SK-N-SH treated with all-trans-retinoic acid at 6 μM for 48 hours (cell line): ENCODE data around the gene CPSF2.

Experiments
- ATAC-seq: fragments of 200-7000 bp; cut with Tn5 transposase; 3 replicates; pipeline ENCODE4 v1.9.1; 2020; ENCODE audit warnings: mild to moderate bottlenecking, moderate library complexity
- ARNTL ChIP-seq: fragments of 450-650 bp; formaldehyde crosslinking; IDR thresholded peaks from 2 replicates; pipeline ENCODE4 v1.5.0; 2020; ENCODE audit warnings: low read depth, mild to moderate bottlenecking, moderate library complexity, borderline replicate concordance
- BACH2 ChIP-seq: fragments of 250-450 bp; sonication (Bioruptor Pico); IDR thresholded peaks from 2 replicates; pipeline ENCODE4 v1.9.0; 2021; ENCODE audit warnings: mild to moderate bottlenecking, borderline replicate concordance
- CREB5 ChIP-seq: fragments of 250-450 bp; sonication (Bioruptor Pico); IDR thresholded peaks from 2 replicates; pipeline ENCODE4 v1.5.1; 2020; ENCODE audit warnings: low read depth, mild to moderate bottlenecking, moderate library complexity
- CSDC2 ChIP-seq: fragments of 250-450 bp; sonication (Bioruptor Pico); IDR thresholded peaks from 2 replicates; pipeline ENCODE4 v1.5.0; 2020; ENCODE audit warnings: mild to moderate bottlenecking, moderate library complexity
- CSRNP3 ChIP-seq: fragments of 250-450 bp; sonication (Bioruptor Pico); IDR thresholded peaks from 2 replicates; pipeline ENCODE4 v1.5.1; 2021; ENCODE audit warnings: mild to moderate bottlenecking, moderate library complexity
- ESRRG ChIP-seq: fragments of 250-450 bp; sonication (Bioruptor Pico); IDR thresholded peaks from 2 replicates; pipeline ENCODE4 v1.6.1; 2021; ENCODE audit warnings: mild to moderate bottlenecking
- GLIS3 ChIP-seq: fragments of 250-450 bp; sonication (Bioruptor Pico); IDR thresholded peaks from 2 replicates; pipeline ENCODE4 v1.5.0; 2020; ENCODE audit warnings: mild to moderate bottlenecking, moderate library complexity
- ISL1 ChIP-seq: fragments of 250-450 bp; sonication (Bioruptor Pico); IDR thresholded peaks from 2 replicates; pipeline ENCODE4 v2.1.2; 2022; ENCODE audit warnings: mild to moderate bottlenecking, moderate library complexity
- OSR1 ChIP-seq: fragments of 250-450 bp; sonication (Bioruptor Pico); IDR thresholded peaks from 2 replicates; pipeline ENCODE4 v1.8.0; 2022; ENCODE audit warnings: moderate library complexity, mild to moderate bottlenecking, inconsistent platforms
- PPARA ChIP-seq: fragments of 250-450 bp; sonication (Bioruptor Pico); IDR thresholded peaks from 2 replicates; pipeline ENCODE4 v1.5.0; 2020; ENCODE audit warnings: mild to moderate bottlenecking, borderline replicate concordance
- RARB ChIP-seq: fragments of 250-450 bp; sonication (Bioruptor Pico); IDR thresholded peaks from 2 replicates; pipeline ENCODE4 v1.8.0; 2021; ENCODE audit warnings: mild to moderate bottlenecking, moderate library complexity
- TOX ChIP-seq: fragments of 250-450 bp; sonication (Bioruptor Pico); IDR thresholded peaks from 2 replicates; pipeline ENCODE4 v1.8.0; 2021; ENCODE audit warnings: mild to moderate bottlenecking, moderate library complexity, borderline replicate concordance
- ZC3H10 ChIP-seq: fragments of 250-450 bp; sonication (Bioruptor Pico); IDR thresholded peaks from 2 replicates; pipeline ENCODE4 v1.5.1; 2021; ENCODE audit warnings: mild to moderate bottlenecking, moderate library complexity
- ZFP3 ChIP-seq: fragments of 250-450 bp; sonication (Bioruptor Pico); IDR thresholded peaks from 2 replicates; pipeline ENCODE4 v1.5.0; 2020; ENCODE audit warnings: mild to moderate bottlenecking, moderate library complexity
- ZFP30 ChIP-seq: fragments of 450-650 bp; formaldehyde crosslinking; IDR thresholded peaks from 2 replicates; pipeline ENCODE4 v1.5.0; 2022; ENCODE audit warnings: mild to moderate bottlenecking, moderate library complexity
- ZNF565 ChIP-seq: fragments of 450-650 bp; formaldehyde crosslinking; conservative IDR thresholded peaks from 2 replicates; pipeline ENCODE4 v1.5.0; 2020; ENCODE audit warnings: low read depth, mild to moderate bottlenecking, moderate library complexity
- ZNF8 ChIP-seq: fragments of 450-650 bp; formaldehyde crosslinking; IDR thresholded peaks from 2 replicates; pipeline ENCODE4 v1.5.0; 2020; ENCODE audit warnings: mild to moderate bottlenecking, moderate library complexity
- TF ChIP-seq, protein P1 (sequence below): fragments of 250-450 bp; sonication (Bioruptor Pico); IDR thresholded peaks from 2 replicates; pipeline ENCODE4 v1.8.0; 2021; ENCODE audit warnings: low read depth, mild to moderate bottlenecking, moderate library complexity, borderline replicate concordance
- TF ChIP-seq, protein P2 (sequence below): fragments of 250-450 bp; sonication (Bioruptor Pico); IDR thresholded peaks from 2 replicates; pipeline ENCODE4 v1.5.0; 2020; ENCODE audit warnings: mild to moderate bottlenecking, moderate library complexity

Gene CPSF2

GRCh38 chr14:92122351-92122677, 545 bp downstream of the CPSF2 start (continued):
- TF ChIP-seq, protein P1, sequence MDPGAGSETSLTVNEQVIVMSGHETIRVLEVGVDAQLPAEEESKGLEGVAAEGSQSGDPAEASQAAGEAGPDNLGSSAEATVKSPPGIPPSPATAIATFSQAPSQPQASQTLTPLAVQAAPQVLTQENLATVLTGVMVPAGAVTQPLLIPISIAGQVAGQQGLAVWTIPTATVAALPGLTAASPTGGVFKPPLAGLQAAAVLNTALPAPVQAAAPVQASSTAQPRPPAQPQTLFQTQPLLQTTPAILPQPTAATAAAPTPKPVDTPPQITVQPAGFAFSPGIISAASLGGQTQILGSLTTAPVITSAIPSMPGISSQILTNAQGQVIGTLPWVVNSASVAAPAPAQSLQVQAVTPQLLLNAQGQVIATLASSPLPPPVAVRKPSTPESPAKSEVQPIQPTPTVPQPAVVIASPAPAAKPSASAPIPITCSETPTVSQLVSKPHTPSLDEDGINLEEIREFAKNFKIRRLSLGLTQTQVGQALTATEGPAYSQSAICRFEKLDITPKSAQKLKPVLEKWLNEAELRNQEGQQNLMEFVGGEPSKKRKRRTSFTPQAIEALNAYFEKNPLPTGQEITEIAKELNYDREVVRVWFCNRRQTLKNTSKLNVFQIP (CRISPR knock-in tag): no peak
- TF ChIP-seq ISL1 (CRISPR knock-in tag) (no peak), CSRNP3 (CRISPR knock-in tag) (no peak), GLIS3 (no peak), ZC3H10 (CRISPR knock-in tag) (no peak)
- TF ChIP-seq, all 23 proteins: peak for 0

DNA sequence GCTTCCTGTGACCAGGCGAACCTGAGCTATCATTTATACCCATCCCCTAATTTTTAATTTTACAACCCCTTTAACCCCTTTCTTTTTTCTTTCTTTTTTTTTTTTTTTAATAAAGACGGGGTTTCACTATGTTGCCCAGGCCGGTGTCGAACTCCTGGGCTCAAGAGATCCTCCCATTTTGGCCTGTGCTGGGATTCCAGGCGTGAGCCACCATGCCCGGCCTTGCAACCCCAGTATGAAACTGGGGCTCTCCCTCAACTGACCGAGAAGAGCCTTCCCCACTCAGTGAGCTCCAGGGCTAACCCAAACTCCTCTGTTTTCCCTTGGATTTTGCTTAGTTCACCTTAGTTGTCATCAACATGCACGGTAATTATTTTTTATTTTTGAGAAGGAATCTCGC, 992 bp downstream of the CPSF2 start:
- ATAC-seq: no peak

DNA sequence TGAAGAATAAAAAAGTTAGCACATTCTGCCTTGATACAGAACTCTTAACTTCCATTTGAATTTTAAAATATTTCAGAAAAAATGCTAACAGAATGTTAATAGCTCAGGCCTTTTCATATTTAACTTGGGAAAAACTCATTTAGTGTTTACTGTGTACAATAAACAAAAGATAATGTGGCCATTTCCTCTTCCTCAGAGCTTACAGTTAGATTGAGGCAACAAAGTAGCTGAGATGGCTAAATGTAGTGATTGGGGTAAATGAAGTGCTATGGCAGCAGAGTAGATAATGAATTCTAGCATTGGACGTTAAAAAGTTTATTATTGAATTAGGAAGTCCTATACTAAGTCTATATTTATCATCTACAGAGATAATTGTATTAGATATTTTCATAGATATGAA, 12.7 kb downstream of the CPSF2 start:
- TF ChIP-seq OSR1 (CRISPR knock-in tag) (no peak), ZC3H10 (CRISPR knock-in tag) (no peak), ARNTL (CRISPR knock-in tag) (no peak), ZNF565 (CRISPR knock-in tag) (no peak), CSDC2 (no peak), TOX (no peak), BACH2 (CRISPR knock-in tag) (no peak), ZFP30 (CRISPR knock-in tag) (no peak), CREB5 (CRISPR knock-in tag) (no peak)
- TF ChIP-seq, protein P1 (CRISPR knock-in tag): no peak
- no peak for ATAC-seq

More for the DNA sequence above, 992 bp downstream of the CPSF2 start:
- TF ChIP-seq ESRRG (CRISPR knock-in tag) (no peak), ISL1 (CRISPR knock-in tag) (no peak), BACH2 (CRISPR knock-in tag) (no peak), OSR1 (CRISPR knock-in tag) (no peak), ZNF565 (CRISPR knock-in tag) (no peak), ZFP3 (CRISPR knock-in tag) (no peak), ZC3H10 (CRISPR knock-in tag) (no peak), PPARA (no peak), ZNF8 (CRISPR knock-in tag) (no peak), GLIS3 (no peak), ARNTL (CRISPR knock-in tag) (no peak)
- TF ChIP-seq, protein P2, sequence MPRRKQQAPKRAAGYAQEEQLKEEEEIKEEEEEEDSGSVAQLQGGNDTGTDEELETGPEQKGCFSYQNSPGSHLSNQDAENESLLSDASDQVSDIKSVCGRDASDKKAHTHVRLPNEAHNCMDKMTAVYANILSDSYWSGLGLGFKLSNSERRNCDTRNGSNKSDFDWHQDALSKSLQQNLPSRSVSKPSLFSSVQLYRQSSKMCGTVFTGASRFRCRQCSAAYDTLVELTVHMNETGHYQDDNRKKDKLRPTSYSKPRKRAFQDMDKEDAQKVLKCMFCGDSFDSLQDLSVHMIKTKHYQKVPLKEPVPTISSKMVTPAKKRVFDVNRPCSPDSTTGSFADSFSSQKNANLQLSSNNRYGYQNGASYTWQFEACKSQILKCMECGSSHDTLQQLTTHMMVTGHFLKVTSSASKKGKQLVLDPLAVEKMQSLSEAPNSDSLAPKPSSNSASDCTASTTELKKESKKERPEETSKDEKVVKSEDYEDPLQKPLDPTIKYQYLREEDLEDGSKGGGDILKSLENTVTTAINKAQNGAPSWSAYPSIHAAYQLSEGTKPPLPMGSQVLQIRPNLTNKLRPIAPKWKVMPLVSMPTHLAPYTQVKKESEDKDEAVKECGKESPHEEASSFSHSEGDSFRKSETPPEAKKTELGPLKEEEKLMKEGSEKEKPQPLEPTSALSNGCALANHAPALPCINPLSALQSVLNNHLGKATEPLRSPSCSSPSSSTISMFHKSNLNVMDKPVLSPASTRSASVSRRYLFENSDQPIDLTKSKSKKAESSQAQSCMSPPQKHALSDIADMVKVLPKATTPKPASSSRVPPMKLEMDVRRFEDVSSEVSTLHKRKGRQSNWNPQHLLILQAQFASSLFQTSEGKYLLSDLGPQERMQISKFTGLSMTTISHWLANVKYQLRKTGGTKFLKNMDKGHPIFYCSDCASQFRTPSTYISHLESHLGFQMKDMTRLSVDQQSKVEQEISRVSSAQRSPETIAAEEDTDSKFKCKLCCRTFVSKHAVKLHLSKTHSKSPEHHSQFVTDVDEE (CRISPR knock-in tag): no peak

DNA sequence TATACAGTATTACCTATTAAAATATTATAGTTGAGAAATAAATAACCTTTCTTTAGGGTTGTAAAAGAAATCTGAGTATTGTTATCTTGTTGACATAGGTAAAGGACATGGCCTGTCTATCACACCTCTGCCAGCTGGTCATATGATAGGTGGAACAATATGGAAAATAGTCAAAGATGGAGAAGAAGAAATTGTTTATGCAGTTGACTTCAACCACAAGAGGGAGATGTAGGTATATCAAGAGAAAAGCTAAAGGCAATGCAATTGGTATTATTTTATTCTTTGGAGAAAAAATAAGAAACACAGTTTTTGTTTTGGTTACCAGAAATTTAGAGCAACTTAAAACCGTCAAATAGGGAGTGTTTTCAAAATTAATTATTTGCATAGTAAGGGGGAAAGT, 13.5 kb downstream of the CPSF2 start:
- peak; percentile 65 for ATAC-seq
- no peak for TF ChIP-seq BACH2 (CRISPR knock-in tag)
- TF ChIP-seq RARB (CRISPR knock-in tag): no peak
- no peak for TF ChIP-seq CREB5 (CRISPR knock-in tag)
- no peak for TF ChIP-seq ESRRG (CRISPR knock-in tag)
- TF ChIP-seq CSDC2: no peak
